Activated T-helper 1 cell treated with anti-CD3 and anti-CD28 coated beads, Interleukin-12 subunit alpha, Interleukin-12 subunit beta, Interleukin-2, Interleukin-4 antibody, amounts not matched to agents 30 ng/mL and 10 ng/mL and 1 ng/mL, durations not matched to agents 14 hours and 24 hours and 36 hours (primary cell): ENCODE measurements around the gene OR12D2. TPM values are rescaled to one million over a fixed set of nuclear protein-coding genes. Genes with fewer than 3 reads are reported as not detected.
"Not testable (repeated sequence)": the region's sequence is repeated elsewhere in the genome, so short reads cannot be mapped to it uniquely, and the experiment has no call there.

Source experiments
- DNase-seq: peaks from one replicate; pipeline ENCODE4 v3.0.0; 2021; ENCODE audit warnings: low spot score
- H3K27ac Mint-ChIP-seq: one replicate; pipeline ENCODE4 v1.8.0; 2021; ENCODE audit warnings: mild to moderate bottlenecking, mixed read lengths
- H3K27me3 Mint-ChIP-seq: one replicate; pipeline ENCODE4 v1.8.0; 2022; ENCODE audit warnings: mild to moderate bottlenecking, moderate library complexity, mixed read lengths; ENCODE audit not compliant: insufficient read depth
- H3K36me3 Mint-ChIP-seq: one replicate; pipeline ENCODE4 v1.8.0; 2021; ENCODE audit warnings: low read depth, mixed read lengths
- H3K4me1 Mint-ChIP-seq: one replicate; pipeline ENCODE4 v1.8.0; 2021; ENCODE audit warnings: low read depth, mixed read lengths
- H3K4me3 Mint-ChIP-seq: one replicate; pipeline ENCODE4 v1.8.0; 2021; ENCODE audit warnings: mild to moderate bottlenecking, moderate library complexity, mixed read lengths
- H3K9me3 Mint-ChIP-seq: one replicate; pipeline ENCODE4 v1.8.0; 2021; ENCODE audit warnings: mixed read lengths
- intact Hi-C: fragments of 100-400 bp; cut with micrococcal nuclease; formaldehyde crosslinking; loops from one replicate; pipeline ENCODE4 v1.15.1; 2024
- total RNA-seq: library from RNA; stranded (reverse); gene quantifications from 2 replicates; pipeline ENCODE4 v1.2.3, GENCODE V29; 2022

The OR12D2 gene, protein sequence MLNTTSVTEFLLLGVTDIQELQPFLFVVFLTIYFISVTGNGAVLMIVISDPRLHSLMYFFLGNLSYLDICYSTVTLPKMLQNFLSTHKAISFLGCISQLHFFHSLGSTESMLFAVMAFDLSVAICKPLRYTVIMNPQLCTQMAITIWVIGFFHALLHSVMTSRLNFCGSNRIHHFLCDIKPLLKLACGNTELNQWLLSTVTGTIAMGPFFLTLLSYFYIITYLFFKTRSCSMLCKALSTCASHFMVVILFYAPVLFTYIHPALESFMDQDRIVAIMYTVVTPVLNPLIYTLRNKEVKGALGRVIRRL
- not detected in 2 replicates for total RNA-seq

DNA sequence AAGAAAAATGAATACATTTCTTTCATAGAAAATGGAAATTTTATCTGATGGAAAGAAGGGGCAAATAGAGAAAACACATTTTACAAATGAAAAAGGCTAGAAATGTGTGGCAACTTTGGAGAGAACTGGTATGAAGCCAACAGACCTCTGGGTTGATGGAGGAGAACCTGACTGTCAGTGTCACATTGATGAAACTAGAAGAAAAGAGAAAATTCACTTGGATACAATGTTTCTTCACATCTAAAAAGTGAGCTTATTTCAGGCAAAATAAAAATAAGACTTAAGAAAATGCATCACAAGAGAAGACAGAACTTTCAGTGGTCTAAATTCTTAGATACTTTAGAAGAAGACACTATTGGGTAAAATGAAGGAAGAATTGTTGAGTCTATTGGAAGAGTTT, at the start of gene OR12D2:
Gene OR12D2 (plus strand): TSS at position 301 of the 400 bp plus-strand sequence. CDS start 1,069 bp downstream, outside the sequence.
- Mint-ChIP-seq H3K9me3 (no peaks in the 10 kb centered on the region), H3K4me3 (no peak within 1 kb of the TSS), H3K27ac (no peak within 1 kb of the TSS), H3K36me3 (no peaks in the 10 kb centered on the region), H3K27me3 (peaks cover 3% of the 10 kb centered on the region), H3K4me1 (no peaks in the 10 kb centered on the region)
- intact Hi-C loops: no loop called here
- no peak for DNase-seq

DNA sequence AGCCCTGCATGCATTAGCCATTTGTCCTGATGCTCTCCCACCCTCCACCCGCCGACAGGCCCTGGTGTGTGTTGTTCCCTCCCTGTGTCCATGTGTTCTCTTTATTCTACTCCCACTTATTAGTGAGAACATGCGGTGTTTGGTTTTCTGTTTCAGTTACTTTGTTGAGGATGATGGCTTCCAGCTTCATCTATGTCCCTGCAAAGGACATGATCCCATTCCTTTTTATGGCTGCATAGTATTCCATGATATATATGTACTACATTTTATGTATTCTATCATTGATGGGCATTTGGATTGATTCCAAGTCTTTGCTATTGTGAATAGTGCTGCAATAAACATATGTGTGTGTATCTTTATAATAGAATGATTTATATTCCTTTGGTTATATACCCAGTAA, 46.1 kb upstream of the OR12D2 start:
- intact Hi-C loops, H3K9me3 Mint-ChIP-seq, H3K36me3 Mint-ChIP-seq, H3K4me3 Mint-ChIP-seq, DNase-seq, H3K4me1 Mint-ChIP-seq, H3K27me3 Mint-ChIP-seq, H3K27ac Mint-ChIP-seq: not testable (repeated sequence)

DNA sequence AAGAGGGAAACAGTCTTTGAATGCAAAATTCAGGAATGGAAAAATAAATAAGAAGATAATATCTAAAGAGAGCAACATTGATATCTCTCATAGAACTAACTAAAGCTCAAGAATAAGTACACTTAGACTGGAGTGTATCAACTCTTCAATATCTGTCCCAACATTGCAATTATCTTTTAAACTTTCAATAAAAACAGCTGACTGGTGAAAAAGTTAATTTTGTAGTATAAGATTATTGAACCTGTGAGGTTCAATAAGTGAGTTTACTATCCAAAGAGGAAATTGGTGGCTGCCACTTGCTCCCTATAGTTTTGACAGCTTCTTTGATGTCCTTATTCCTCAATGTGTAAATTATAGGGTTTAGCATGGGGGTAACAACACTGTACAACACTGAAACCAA, 40.5 kb upstream of the OR12D2 start:
- Mint-ChIP-seq H3K27me3 (peaks cover 4% of the 10 kb centered on the region), H3K4me3 (no peak overlapping the region), H3K9me3 (no peaks in the 10 kb centered on the region), H3K27ac (no peak overlapping the region), H3K4me1 (no peaks in the 10 kb centered on the region), H3K36me3 (no peaks in the 10 kb centered on the region)
- no peak for DNase-seq
- intact Hi-C loops: no loop called here

DNA sequence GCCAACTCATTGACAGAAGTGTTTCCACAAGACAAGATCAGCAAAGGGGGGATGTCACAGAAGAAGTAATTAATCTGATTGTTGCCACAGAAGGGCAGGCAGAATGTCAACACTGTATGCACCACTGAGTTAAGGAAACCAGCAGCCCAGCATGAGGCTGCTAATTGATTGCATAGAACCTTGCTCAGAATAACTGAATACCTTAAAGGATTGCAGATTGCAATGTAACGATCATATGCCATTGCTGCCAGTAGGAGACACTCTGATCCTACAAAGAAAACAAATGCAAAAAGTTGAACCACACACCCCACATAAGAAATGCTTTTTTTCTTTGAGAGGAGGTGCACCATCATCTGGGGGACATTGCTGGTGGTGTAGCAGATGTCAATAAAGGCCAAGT, 39.8 kb upstream of the OR12D2 start:
- H3K4me1 Mint-ChIP-seq: no peaks in the 10 kb centered on the region
- no peaks in the 10 kb centered on the region for H3K9me3 Mint-ChIP-seq
- no peak overlapping the region for H3K4me3 Mint-ChIP-seq
- DNase-seq: no peak
- intact Hi-C loops: no loop called here
- no peaks in the 10 kb centered on the region for H3K36me3 Mint-ChIP-seq
- H3K27ac Mint-ChIP-seq: no peak overlapping the region
- H3K27me3 Mint-ChIP-seq: peaks cover 4% of the 10 kb centered on the region

DNA sequence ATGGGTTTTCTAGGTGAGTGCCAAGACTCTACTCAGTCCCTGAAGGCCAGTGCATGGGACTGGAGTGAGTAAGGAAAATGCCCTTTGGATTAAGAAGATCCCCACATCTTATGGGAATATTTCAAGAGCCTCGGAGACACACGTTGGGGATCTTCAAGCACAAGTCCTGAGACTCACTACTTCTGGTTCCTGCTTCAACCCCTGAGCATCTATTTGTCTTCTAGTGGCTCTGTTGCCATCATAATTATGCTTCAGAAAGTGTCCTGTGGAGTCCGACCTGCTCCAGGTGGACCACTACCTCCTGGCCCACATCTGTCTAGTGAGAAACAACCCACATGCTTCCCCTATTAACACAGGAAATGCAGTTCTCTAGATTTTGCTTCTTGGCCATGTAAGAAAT, 26.7 kb upstream of the OR12D2 start, which contains the start of gene OR5V1:
Gene OR5V1 (minus strand): TSS at position 101 of the 400 bp plus-strand sequence. CDS start 12,670 bp downstream, outside the sequence.
- H3K4me1 Mint-ChIP-seq: no peaks in the 10 kb centered on the region
- peaks cover 6% of the 10 kb centered on the region for H3K27me3 Mint-ChIP-seq
- H3K9me3 Mint-ChIP-seq: no peaks in the 10 kb centered on the region
- DNase-seq: no peak
- no peak within 1 kb of the TSS for H3K4me3 Mint-ChIP-seq
- no peak within 1 kb of the TSS for H3K27ac Mint-ChIP-seq
- no peaks in the 10 kb centered on the region for H3K36me3 Mint-ChIP-seq
- intact Hi-C loops: no loop called here

DNA sequence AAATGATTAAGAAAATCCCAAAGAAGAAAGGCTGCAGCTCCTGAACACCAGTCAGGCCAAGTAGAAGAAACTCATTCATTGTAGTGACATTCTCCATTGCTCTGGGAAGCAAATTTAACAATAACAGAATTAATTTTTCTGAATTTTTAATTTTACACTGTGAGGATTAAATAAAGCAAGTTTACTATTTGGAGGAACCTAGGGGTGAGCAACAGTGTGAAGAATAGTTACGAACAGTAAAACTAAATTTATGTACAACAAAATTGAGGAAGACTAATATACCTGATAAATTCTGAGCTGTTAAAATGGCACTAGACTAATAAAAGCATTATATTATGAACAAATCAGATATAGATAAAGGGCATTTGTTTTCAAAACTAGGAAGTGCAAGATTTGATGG, 20.2 kb upstream of the OR12D2 start, which contains the start of gene OR12D3:
Gene OR12D3 (minus strand): TSS at position 101 of the 400 bp plus-strand sequence. CDS start 4 bp downstream, at position 97.
- Mint-ChIP-seq H3K9me3 (no peaks in the 10 kb centered on the region), H3K4me1 (no peaks in the 10 kb centered on the region), H3K36me3 (no peaks in the 10 kb centered on the region), H3K4me3 (no peak within 1 kb of the TSS), H3K27ac (no peak within 1 kb of the TSS), H3K27me3 (peaks cover 3% of the 10 kb centered on the region)
- no peak for DNase-seq
- intact Hi-C loops: no loop called here

DNA sequence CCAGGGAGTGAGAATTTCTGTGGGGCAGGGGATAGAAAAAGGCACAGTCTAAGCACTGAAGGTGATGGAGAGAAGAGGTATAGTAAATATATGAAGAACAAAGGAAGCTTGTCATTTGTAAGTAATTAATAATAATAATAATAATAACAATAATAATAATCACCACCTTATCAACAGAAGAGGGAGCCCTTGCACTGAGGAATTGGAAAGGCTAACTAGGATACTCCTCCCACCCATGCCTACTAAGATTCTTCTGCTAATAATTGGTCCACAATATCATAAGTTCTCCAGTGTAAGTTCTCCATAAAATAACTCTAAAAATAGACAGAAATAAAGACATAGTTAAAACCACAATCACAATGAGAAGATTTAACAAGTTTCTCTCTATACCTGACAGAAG, 19.4 kb upstream of the OR12D2 start:
- H3K4me3 Mint-ChIP-seq: no peak overlapping the region
- intact Hi-C loops: no loop called here
- no peaks in the 10 kb centered on the region for H3K9me3 Mint-ChIP-seq
- no peaks in the 10 kb centered on the region for H3K4me1 Mint-ChIP-seq
- H3K36me3 Mint-ChIP-seq: no peaks in the 10 kb centered on the region
- H3K27ac Mint-ChIP-seq: no peak overlapping the region
- DNase-seq: no peak
- peaks cover 3% of the 10 kb centered on the region for H3K27me3 Mint-ChIP-seq

DNA sequence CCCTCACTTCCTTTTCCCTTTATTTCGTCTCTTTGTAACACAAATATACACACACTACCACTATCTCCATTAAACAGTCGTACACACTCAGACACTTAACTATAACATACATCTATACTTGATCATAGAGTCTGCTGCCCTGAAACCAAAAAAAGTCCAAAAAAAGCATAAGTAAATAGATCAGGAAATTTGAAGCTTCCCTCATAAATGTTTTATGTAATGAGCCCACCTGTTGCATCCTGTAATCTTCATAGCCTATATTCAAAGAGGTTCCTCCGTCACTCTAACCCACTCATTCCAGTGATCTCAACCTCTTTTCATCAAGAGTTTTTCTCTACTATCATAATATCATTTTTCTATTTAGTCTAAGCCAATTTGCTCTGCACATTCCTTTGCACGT, 6.9 kb upstream of the OR12D2 start:
- Mint-ChIP-seq H3K36me3 (no peaks in the 10 kb centered on the region), H3K4me3 (no peak overlapping the region), H3K27me3 (peaks cover 4% of the 10 kb centered on the region), H3K4me1 (no peaks in the 10 kb centered on the region), H3K9me3 (no peaks in the 10 kb centered on the region), H3K27ac (no peak overlapping the region)
- intact Hi-C loops: no loop called here
- DNase-seq: no peak

DNA sequence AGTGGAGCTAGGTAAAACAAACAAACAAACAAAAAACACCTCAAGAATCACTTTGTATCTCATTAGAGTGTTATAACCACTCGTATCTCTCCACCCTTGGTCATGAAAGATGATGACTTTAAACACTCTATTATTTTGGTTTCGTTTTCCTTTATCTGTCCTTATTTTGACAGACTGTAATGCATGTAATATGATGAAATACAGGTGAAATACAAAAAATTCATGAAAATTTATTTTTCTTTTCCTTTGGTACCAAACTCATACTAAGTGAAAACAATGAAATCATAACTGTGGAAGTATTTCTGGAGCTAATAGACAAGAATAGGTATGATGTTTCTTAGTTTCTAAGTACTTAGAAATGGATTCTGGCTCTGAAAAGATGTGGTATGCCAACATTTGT, 4.1 kb downstream of the OR12D2 start:
- intact Hi-C loops: no loop called here
- no peaks in the 10 kb centered on the region for H3K36me3 Mint-ChIP-seq
- H3K27me3 Mint-ChIP-seq: no peaks in the 10 kb centered on the region

DNA sequence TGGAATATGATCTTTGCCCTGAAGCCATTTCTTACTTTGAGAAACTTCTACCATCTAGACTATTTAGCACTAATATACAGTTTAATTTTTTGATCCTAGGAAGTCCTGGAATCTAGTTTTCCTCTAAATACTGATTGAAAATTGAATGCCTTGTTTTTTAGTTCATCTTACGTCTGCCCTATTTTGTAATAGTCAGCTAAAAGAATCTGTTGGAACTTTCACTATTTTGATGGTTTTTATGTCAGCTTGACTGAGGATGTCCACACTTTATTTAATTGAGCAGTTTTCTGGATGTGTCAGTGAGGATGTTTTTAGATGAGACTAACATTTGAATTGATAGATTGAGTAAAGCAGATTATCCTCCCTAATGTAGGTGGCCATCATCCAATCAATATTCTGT, 8.4 kb downstream of the OR12D2 start:
- no peaks in the 10 kb centered on the region for H3K27me3 Mint-ChIP-seq
- no peaks in the 10 kb centered on the region for H3K9me3 Mint-ChIP-seq
- no peaks in the 10 kb centered on the region for H3K4me1 Mint-ChIP-seq
- H3K27ac Mint-ChIP-seq: no peak overlapping the region
- intact Hi-C loops: no loop called here
- DNase-seq: no peak
- no peaks in the 10 kb centered on the region for H3K36me3 Mint-ChIP-seq
- H3K4me3 Mint-ChIP-seq: no peak overlapping the region

More for the DNA sequence above, 4.1 kb downstream of the OR12D2 start:
- H3K9me3 Mint-ChIP-seq: no peaks in the 10 kb centered on the region
- H3K4me3 Mint-ChIP-seq: no peak overlapping the region
- no peak for DNase-seq
- H3K4me1 Mint-ChIP-seq: no peaks in the 10 kb centered on the region
- no peak overlapping the region for H3K27ac Mint-ChIP-seq

DNA sequence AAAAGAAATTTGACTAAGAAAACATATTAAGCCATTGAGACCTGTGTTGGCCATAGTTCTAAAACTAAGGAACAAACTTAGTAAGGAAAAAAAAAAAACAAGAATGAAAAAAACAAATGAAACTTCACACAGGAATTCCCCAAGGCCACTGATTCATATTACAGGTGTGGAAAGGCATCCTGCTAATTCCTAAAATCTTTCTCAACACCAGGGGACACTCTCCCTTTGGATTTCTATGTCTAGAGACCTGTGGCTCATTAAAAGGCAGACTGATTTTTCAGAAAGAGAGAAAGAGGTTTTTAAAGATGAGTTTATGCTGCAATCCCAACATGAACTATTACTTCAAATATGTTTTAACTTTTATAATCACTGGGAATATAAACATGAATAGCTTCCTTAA, 19.2 kb downstream of the OR12D2 start, which contains the start of gene OR12D1:
Gene OR12D1 (plus strand): TSS at position 341 of the 400 bp plus-strand sequence.
- no peak within 1 kb of the TSS for H3K27ac Mint-ChIP-seq
- intact Hi-C loops: no loop called here
- H3K27me3 Mint-ChIP-seq: peaks cover 13% of the 10 kb centered on the region
- no peak for DNase-seq
- H3K9me3 Mint-ChIP-seq: peaks cover 10% of the 10 kb centered on the region
- no peak within 1 kb of the TSS for H3K4me3 Mint-ChIP-seq
- no peaks in the 10 kb centered on the region for H3K36me3 Mint-ChIP-seq
- H3K4me1 Mint-ChIP-seq: no peaks in the 10 kb centered on the region

DNA sequence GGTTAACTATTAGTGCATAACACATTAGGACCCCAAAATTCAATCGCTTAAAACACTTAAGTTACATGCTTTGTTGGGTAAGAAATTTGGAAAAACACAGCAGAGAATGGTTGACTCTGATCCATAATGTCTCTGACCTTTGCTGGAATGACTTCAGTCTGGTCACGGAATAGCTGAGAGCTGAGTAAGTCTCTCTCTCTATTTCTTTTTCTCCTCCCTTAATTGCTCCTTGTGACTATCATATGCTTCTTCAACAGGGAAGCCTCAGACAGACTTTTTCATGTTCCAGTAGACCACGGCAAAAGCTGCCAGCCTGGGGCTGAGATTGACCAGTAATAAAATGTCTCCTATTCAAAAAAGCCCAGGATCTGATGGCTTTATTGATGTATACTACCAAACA, 24.1 kb downstream of the OR12D2 start:
- no peak for DNase-seq
- intact Hi-C loops: no loop called here
- H3K27me3 Mint-ChIP-seq: peaks cover 6% of the 10 kb centered on the region

DNA sequence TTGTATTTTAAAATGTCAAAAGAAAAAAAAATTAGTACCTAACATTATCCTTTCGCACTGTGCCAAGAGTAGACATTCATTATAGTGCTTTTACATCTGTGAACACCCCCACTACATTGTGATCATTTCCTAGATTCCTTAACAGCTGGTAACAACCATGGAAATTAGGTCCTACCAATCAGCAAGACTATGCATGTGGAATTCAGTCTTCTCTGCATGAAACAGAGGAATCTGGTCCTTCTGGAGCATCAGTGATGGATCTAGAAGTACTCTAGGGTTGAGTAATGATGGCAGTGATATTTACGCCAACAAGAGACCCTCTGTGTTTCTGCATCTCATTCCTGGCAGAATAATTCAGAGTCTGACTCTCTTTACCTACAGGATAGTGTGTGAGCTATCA, 28.7 kb downstream of the OR12D2 start:
- Mint-ChIP-seq H3K9me3 (no peaks in the 10 kb centered on the region), H3K27me3 (peaks cover 8% of the 10 kb centered on the region), H3K36me3 (no peaks in the 10 kb centered on the region), H3K27ac (no peak overlapping the region), H3K4me3 (no peak overlapping the region), H3K4me1 (no peaks in the 10 kb centered on the region)
- intact Hi-C loops: no loop called here
- no peak for DNase-seq

More for the DNA sequence above, 24.1 kb downstream of the OR12D2 start:
- Mint-ChIP-seq H3K4me3 (no peak overlapping the region), H3K9me3 (no peaks in the 10 kb centered on the region), H3K4me1 (no peaks in the 10 kb centered on the region), H3K36me3 (no peaks in the 10 kb centered on the region), H3K27ac (no peak overlapping the region)
